Calu3 (cell line): Measurements from ENCODE around the gene NFE2. TPM values are rescaled to one million over a fixed set of nuclear protein-coding genes. Genes with fewer than 3 reads are reported as not detected.

Experiments
- BruUV-seq: library from RNA; stranded (reverse); fragments of 400-500 nt; replicated peaks from 2 replicates; lab custom pipeline; 2021; lab: Mats Ljungman, UMichigan
- CTCF ChIA-PET: fragments of 300-600 bp; sonication (Branson Sonifier 250); formaldehyde crosslinking; loops from one replicate; lab custom pipeline; 2022; ENCODE audit warnings: antibody characterized with exemption; lab: Charles Lee
- DNase-seq: peaks from one replicate; pipeline ENCODE4 v3.0.0; 2022
- H3K27ac Mint-ChIP-seq: one replicate; pipeline ENCODE4 v1.8.0; 2022; ENCODE audit warnings: mixed read lengths; ENCODE audit not compliant: unreplicated experiment
- H3K27me3 Mint-ChIP-seq: one replicate; pipeline ENCODE4 v1.8.0; 2022; ENCODE audit warnings: mixed read lengths; ENCODE audit not compliant: unreplicated experiment
- H3K36me3 Mint-ChIP-seq: one replicate; pipeline ENCODE4 v1.8.0; 2022; ENCODE audit warnings: mild to moderate bottlenecking, moderate library complexity, mixed read lengths; ENCODE audit not compliant: insufficient read depth, unreplicated experiment
- H3K4me1 Mint-ChIP-seq: one replicate; pipeline ENCODE4 v1.8.0; 2022; ENCODE audit warnings: mild to moderate bottlenecking, low read depth, mixed read lengths; ENCODE audit not compliant: unreplicated experiment
- H3K4me3 Mint-ChIP-seq: one replicate; pipeline ENCODE4 v1.8.0; 2022; ENCODE audit warnings: mild to moderate bottlenecking, low read depth, moderate library complexity, mixed read lengths; ENCODE audit not compliant: unreplicated experiment
- H3K9me3 Mint-ChIP-seq: one replicate; pipeline ENCODE4 v1.8.0; 2022; ENCODE audit warnings: low read depth, mixed read lengths; ENCODE audit not compliant: unreplicated experiment
- intact Hi-C: fragments of 100-400 bp; cut with micrococcal nuclease; formaldehyde crosslinking; loops from one replicate; pipeline ENCODE4 v1.10.0; 2022; ENCODE audit not compliant: unreplicated experiment
- total RNA-seq: library from RNA; stranded (reverse); gene quantifications from 2 replicates; pipeline ENCODE4 v1.2.3, GENCODE V29; 2022
- TF ChIP-seq, protein P1 (sequence below): fragments of 200-600 bp; IDR thresholded peaks from one replicate; pipeline ENCODE4 v1.8.0; 2022; ENCODE audit warnings: antibody characterized with exemption; ENCODE audit not compliant: unreplicated experiment

Gene NFE2
- total RNA-seq, 1 experiment from 2014 or later = 0.80 TPM

DNA sequence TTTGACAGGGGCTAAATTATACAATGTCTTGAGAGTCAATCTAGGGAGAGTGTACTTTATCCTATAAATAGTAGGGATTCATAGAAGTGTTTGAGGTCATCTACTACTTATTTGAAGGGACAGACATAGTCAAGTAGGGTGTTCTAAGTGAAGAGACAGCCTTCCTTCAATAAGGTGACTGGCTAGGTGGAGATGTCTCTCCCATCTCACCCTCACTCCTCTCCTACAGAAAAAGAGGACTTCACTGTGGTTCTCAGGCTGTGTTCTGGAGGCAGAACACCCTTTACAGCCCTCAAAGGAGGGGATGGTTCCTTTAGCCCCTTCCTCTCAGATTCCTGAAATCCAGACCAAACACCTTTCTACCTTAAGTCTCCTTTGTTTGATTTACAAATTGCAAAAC lies 2.8 kb upstream of the NFE2 start:
- H3K4me1 Mint-ChIP-seq = peaks cover 64% of the 10 kb centered on the region
- no peaks in the 10 kb centered on the region for H3K9me3 Mint-ChIP-seq
- CTCF ChIA-PET = interaction anchor here (0.8 to 1.1 kb wide), 4 partner anchors 15 to 67 kb away, joined by 3 to 5 read pairs (median 4); partner anchors contain the start of genes COPZ1 and HNRNPA1
- peaks cover 7% of the 10 kb centered on the region for H3K36me3 Mint-ChIP-seq
- H3K27ac Mint-ChIP-seq = no peak overlapping the region
- no TSS peak for BruUV-seq
- H3K27me3 Mint-ChIP-seq = peaks cover 21% of the 10 kb centered on the region
- intact Hi-C loops = no loop called here
- TF ChIP-seq, protein P1, sequence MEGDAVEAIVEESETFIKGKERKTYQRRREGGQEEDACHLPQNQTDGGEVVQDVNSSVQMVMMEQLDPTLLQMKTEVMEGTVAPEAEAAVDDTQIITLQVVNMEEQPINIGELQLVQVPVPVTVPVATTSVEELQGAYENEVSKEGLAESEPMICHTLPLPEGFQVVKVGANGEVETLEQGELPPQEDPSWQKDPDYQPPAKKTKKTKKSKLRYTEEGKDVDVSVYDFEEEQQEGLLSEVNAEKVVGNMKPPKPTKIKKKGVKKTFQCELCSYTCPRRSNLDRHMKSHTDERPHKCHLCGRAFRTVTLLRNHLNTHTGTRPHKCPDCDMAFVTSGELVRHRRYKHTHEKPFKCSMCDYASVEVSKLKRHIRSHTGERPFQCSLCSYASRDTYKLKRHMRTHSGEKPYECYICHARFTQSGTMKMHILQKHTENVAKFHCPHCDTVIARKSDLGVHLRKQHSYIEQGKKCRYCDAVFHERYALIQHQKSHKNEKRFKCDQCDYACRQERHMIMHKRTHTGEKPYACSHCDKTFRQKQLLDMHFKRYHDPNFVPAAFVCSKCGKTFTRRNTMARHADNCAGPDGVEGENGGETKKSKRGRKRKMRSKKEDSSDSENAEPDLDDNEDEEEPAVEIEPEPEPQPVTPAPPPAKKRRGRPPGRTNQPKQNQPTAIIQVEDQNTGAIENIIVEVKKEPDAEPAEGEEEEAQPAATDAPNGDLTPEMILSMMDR = no peak
- H3K4me3 Mint-ChIP-seq = peak overlapping the region; percentile 41
- no peak for DNase-seq

DNA sequence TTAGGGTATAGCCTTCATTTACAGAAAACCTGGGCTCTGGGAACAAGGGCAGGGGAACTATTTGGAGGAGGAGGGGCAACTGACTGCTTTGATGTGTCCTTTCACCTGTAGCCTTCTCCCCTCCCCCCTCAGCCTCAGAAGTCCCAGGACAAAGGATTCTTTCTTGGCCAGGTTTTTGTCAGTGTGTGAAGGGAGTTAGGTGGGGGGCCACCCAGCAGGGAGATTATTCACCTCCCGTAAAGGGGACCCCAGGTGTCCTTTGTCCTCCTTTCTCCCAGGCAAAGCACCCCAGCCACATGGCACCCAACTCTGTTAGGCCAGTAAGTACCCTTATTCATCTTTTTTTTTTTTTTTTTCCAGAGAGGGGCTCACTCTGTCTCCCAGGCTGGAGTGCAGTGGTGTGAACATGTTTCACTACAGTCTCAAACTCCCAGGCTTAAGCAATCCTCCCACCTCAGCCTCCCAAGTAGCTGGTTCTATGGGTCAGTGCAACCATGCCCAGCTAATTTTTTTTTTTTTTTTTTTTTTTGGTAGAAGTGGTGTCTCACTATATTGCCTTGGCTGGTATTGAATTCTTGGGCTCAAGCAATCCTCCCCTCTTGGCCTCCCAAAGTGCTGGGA lies 723 bp upstream of the NFE2 start:
- TF ChIP-seq, protein P1 = no peak

DNA sequence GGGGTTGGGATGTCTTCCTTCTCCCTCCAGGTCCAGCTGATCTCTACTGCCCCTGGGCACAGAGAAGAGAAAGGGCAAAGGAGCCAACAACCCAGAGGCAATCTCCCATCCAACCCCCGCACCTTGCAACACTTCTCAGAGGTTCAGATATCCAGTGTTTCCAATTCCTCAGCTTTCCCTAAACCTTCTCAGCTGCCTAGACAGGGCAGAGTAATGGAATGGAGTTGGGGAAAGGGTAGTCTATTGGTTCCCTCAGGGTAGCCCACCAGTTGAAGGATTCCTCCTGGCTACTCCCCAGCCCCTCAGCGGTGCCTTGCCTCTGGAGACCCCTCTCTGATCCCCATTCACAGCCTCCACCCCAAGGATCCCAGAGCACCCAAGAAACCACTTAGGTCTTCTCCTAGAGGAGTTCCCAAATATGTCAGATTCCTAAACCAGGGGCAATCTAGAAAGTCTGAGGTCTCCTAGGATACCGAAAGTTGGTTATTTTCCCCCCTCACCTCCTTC lies 537 bp downstream of the NFE2 start:
- CTCF ChIA-PET = interaction anchor here (0.6 to 1.3 kb wide), 6 partner anchors 9 to 80 kb away, joined by 3 to 8 read pairs (median 4); partner anchors contain the start of genes CBX5 and COPZ1
- Mint-ChIP-seq H3K4me3 (peak overlapping the region; percentile 58), H3K27me3 (peaks cover 21% of the 10 kb centered on the region), H3K9me3 (no peaks in the 10 kb centered on the region), H3K4me1 (peaks cover 47% of the 10 kb centered on the region), H3K27ac (no peak overlapping the region), H3K36me3 (peaks cover 7% of the 10 kb centered on the region)
- intact Hi-C loops = no loop called here
- no peak for DNase-seq
- TF ChIP-seq, protein P1 = no peak
- no TSS peak for BruUV-seq

More for the DNA sequence above, 723 bp upstream of the NFE2 start:
- Mint-ChIP-seq H3K27ac (no peak overlapping the region), H3K27me3 (peaks cover 21% of the 10 kb centered on the region), H3K4me3 (peak overlapping the region; percentile 58), H3K36me3 (peaks cover 7% of the 10 kb centered on the region), H3K9me3 (no peaks in the 10 kb centered on the region), H3K4me1 (peaks cover 49% of the 10 kb centered on the region)
- CTCF ChIA-PET = interaction anchor here (1.7 kb wide), 1 partner anchor 24 kb away, joined by 9 read pairs; the partner anchor contains the start of gene COPZ1
- no peak for DNase-seq
- intact Hi-C loops = no loop called here
- no TSS peak for BruUV-seq

DNA sequence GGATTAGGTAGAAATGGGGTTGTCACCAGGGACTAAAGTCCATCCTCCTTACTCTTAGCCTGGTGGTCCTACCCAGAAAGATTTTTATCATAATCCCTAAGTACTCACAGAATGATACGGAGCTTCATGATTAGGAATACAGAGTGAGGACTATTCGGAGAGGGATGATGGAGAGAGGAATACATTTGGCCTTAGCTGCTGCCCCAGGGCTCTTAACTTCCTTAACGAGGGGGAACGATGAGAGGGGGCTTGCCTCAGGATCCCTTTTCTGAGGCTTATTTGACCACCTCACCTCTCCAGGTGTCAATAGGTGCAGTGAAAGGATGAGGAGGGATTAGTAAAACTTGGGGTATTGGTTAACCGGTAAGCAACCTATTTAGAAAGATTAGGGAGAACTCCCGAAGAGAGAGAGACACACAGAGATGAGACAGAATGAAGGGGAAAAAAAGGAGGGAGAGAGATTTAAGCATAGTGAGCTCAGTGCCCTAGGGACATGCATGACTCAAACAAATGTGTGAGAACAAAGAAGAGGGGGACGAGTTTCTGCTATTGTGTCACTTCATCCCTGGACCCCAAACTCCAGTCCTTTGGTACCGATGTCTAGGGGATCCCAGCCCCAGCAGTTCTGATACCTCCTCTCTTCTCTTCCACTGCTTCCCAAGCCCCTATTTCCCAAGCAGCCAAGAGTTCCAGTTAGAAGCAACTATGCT lies 1.1 kb downstream of the NFE2 start:
- BruUV-seq = no TSS peak
- intact Hi-C loops = no loop called here
- peaks cover 49% of the 10 kb centered on the region for H3K4me1 Mint-ChIP-seq
- CTCF ChIA-PET = interaction anchor here (0.6 to 1.5 kb wide), 6 partner anchors 9 to 80 kb away, joined by 3 to 8 read pairs (median 4); partner anchors contain the start of genes CBX5 and COPZ1
- no peak overlapping the region for H3K4me3 Mint-ChIP-seq
- peaks cover 21% of the 10 kb centered on the region for H3K27me3 Mint-ChIP-seq
- no peak overlapping the region for H3K27ac Mint-ChIP-seq
- TF ChIP-seq, protein P1 = no peak
- DNase-seq = no peak
- H3K9me3 Mint-ChIP-seq = no peaks in the 10 kb centered on the region
- H3K36me3 Mint-ChIP-seq = peaks cover 7% of the 10 kb centered on the region
